Measurements from ENCODE around the gene KCNJ5. TPM values are rescaled to one million over a fixed set of nuclear protein-coding genes. Genes with fewer than 3 reads are reported as not detected.

Gene KCNJ5
- total and polyA plus RNA-seq, 2 experiments from 2014 or later: under 0.01 TPM; not detected in 1

DNA sequence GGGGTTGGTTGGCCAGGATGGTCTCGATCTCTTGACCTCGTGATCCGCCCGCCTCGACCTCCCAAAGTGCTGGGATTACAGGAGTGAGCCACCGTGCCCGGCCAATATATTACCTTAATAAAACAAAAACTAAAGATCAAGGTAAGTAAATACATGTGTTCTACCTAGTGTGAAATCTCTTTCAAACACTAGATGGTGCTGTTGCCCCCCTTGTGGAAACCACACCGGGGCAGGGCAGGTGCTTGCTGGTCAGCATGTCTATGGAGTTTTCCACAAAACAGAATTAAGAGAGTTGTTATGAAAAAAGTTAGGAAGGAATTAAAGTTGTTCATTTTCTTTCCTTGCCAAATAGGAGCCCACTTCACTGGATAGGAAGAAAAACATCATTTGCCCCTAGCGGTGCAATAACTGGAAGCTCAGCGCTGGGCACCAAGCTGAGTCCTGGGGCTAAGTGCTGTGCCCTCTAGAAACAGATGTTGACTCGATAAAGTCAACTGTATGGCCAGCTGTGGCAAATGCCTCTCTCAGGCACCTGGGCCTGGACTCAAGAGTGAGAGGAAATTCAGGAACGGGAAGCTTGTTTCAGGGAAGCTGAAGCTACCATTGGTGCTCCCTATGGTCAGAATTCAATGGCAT, 6.3 kb upstream of the KCNJ5 start:
- no peak overlapping the region for H3K9ac ChIP-seq
- WGBS, 2 experiments (ENCODE audit: low coverage in 1 of 2, low lambda C conversion rate in 2 of 2, missing lambda C conversion rate in 2 of 2): 22 to 23% methylated on average over 12 of the region's 12 CpGs
- no peak for TF ChIP-seq EZH2phosphoT487 (IDR thresholded peaks at IDR 0.05; ENCODE audit: insufficient read depth, low read depth)
- no peak for TF ChIP-seq EZH2 (IDR thresholded peaks at IDR 0.05; ENCODE audit: insufficient read depth, poor library complexity, severe bottlenecking)
- no peaks in the 10 kb centered on the region for H3K4me1 ChIP-seq (ENCODE audit: insufficient read depth)
- no peak overlapping the region for H3K4me3 ChIP-seq
- no peaks in the 10 kb centered on the region for H3K36me3 ChIP-seq (ENCODE audit: low read depth)
- peak; percentile 69 for DNase-seq
- no peaks in the 10 kb centered on the region for H3F3A ChIP-seq (ENCODE audit: insufficient read depth)
- H4K20me1 ChIP-seq (ENCODE audit: insufficient read depth): no peaks in the 10 kb centered on the region
- no peaks in the 10 kb centered on the region for H3K9me2 ChIP-seq (ENCODE audit: insufficient read depth)
- H3K27ac ChIP-seq: no peak overlapping the region
- H3K4me2 ChIP-seq (ENCODE audit: unreplicated experiment): no peak overlapping the region
- H3K27me3 ChIP-seq (replicated peaks; ENCODE audit: insufficient read depth): peaks cover 28% of the 10 kb centered on the region
- H3K79me2 ChIP-seq (ENCODE audit: insufficient read depth): no peaks in the 10 kb centered on the region
- H2AFZ ChIP-seq: no peak overlapping the region
- in situ Hi-C loops (cut with MboI): loop anchor here (5.0 kb wide), 2 partner anchors 67 to 447 kb away; no protein-coding TSS in a partner anchor
- H3K9me3 ChIP-seq (ENCODE audit: low read depth): no peaks in the 10 kb centered on the region

DNA sequence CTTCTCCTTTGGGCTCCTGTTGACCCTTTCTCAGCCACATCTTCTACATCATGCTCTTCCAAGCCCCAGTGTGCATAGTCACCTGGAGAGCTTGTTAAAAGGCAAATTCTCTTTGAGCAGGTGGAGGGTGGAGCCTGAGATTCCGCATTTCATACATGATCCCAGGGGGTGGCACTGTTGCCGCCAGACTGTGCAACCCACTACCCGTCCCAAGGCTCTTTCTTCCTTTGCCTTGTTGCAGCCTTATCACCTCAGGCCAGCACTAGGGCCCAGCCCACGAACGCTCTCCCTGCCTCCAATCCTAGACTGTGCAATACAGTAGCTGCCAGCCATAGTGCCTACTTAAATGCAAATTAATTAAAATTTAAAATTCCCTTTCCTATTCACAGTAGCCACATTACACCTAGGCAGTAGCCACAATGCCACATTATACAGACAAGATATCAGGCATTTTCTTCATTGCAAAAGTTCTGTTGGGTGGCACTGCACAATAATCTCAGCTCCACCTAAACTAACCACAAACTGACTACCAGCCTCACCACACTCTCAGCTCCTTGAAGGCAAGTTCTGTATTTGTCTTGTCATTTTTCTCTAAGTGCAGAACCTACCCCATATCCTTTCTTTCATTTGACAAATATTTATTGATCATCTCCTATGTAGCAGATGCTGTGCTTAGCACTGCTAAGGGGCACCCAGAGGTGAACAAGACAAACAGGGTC, 4.6 kb upstream of the KCNJ5 start:
- no peak overlapping the region for H3K4me2 ChIP-seq (ENCODE audit: unreplicated experiment)
- H3F3A ChIP-seq (ENCODE audit: insufficient read depth): no peaks in the 10 kb centered on the region
- 72 to 79% methylated on average over 5 of the region's 5 CpGs for WGBS, 2 experiments (ENCODE audit: low coverage in 1 of 2, low lambda C conversion rate in 2 of 2, missing lambda C conversion rate in 2 of 2)
- peaks cover 25% of the 10 kb centered on the region for H3K27me3 ChIP-seq (replicated peaks; ENCODE audit: insufficient read depth)
- H3K79me2 ChIP-seq (ENCODE audit: insufficient read depth): no peaks in the 10 kb centered on the region
- no peaks in the 10 kb centered on the region for H3K4me1 ChIP-seq (ENCODE audit: insufficient read depth)
- H3K9ac ChIP-seq: no peak overlapping the region
- no peaks in the 10 kb centered on the region for H3K9me2 ChIP-seq (ENCODE audit: insufficient read depth)
- TF ChIP-seq EZH2 (IDR thresholded peaks at IDR 0.05; ENCODE audit: insufficient read depth, poor library complexity, severe bottlenecking) (no peak), EZH2phosphoT487 (IDR thresholded peaks at IDR 0.05; ENCODE audit: insufficient read depth, low read depth) (no peak)
- no peak overlapping the region for H3K4me3 ChIP-seq
- no peaks in the 10 kb centered on the region for H4K20me1 ChIP-seq (ENCODE audit: insufficient read depth)
- DNase-seq: no peak
- no peak overlapping the region for H3K27ac ChIP-seq
- H3K36me3 ChIP-seq (ENCODE audit: low read depth): no peaks in the 10 kb centered on the region
- in situ Hi-C loops (cut with MboI): no loop called here
- H2AFZ ChIP-seq: no peak overlapping the region
- no peaks in the 10 kb centered on the region for H3K9me3 ChIP-seq (ENCODE audit: low read depth)

- no peak overlapping the region for H3K4me2 ChIP-seq (ENCODE audit: unreplicated experiment)
- no peak overlapping the region for H3K9ac ChIP-seq
- in situ Hi-C loops (cut with MboI): no loop called here
- H3K9me2 ChIP-seq (ENCODE audit: insufficient read depth): no peaks in the 10 kb centered on the region
- H4K20me1 ChIP-seq (ENCODE audit: insufficient read depth): no peaks in the 10 kb centered on the region
- H3K4me3 ChIP-seq: no peak overlapping the region
- WGBS, 2 experiments (ENCODE audit: low coverage in 1 of 2, low lambda C conversion rate in 2 of 2, missing lambda C conversion rate in 2 of 2): 82 to 85% methylated on average over 15 of the region's 15 CpGs
- TF ChIP-seq EZH2 (IDR thresholded peaks at IDR 0.05; ENCODE audit: insufficient read depth, poor library complexity, severe bottlenecking): no peak
- TF ChIP-seq EZH2phosphoT487 (IDR thresholded peaks at IDR 0.05; ENCODE audit: insufficient read depth, low read depth): no peak
- no peaks in the 10 kb centered on the region for H3K9me3 ChIP-seq (ENCODE audit: low read depth)
- H3K79me2 ChIP-seq (ENCODE audit: insufficient read depth): no peaks in the 10 kb centered on the region
- H3K36me3 ChIP-seq (ENCODE audit: low read depth): no peaks in the 10 kb centered on the region
- H3K4me1 ChIP-seq (ENCODE audit: insufficient read depth): no peaks in the 10 kb centered on the region
- H3K27ac ChIP-seq: no peak overlapping the region
- peaks cover 7% of the 10 kb centered on the region; the same call in 1 of the 2 replicates for H3K27me3 ChIP-seq (replicated peaks; ENCODE audit: insufficient read depth)
- no peaks in the 10 kb centered on the region for H3F3A ChIP-seq (ENCODE audit: insufficient read depth)
- no peak overlapping the region for H2AFZ ChIP-seq
- no peak for DNase-seq
Observed at GRCh38 chr11:128888034-128888985, 2.8 kb upstream of the KCNJ5 start.

DNA sequence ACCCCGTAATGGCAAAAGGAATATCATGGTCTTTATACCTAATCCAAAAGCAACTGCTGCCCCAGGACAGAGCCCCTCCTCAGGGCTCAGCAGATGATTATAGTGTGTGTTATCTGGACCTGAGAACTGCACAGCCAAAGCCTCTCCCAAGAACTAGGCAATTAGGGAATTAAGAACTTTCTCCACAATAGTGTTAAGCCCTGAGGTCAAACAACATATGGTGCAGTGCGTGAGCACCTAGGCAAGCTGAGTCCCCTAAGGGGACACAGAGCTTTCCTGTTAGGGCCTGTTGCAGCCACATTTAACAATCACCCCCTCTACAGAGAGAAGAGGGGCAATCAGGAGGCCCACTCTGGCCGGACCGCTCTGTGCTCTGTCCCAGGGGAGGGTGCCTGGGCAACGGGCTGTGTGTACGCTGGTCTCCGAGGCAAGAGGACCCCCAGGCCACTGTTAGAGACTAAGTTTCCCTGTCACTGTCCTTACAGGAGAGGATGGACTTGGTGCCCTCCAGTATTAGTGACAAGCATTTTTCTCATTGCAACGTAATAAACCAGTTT, 1.4 kb upstream of the KCNJ5 start:
- no peaks in the 10 kb centered on the region for H3F3A ChIP-seq (ENCODE audit: insufficient read depth)
- no peak overlapping the region for H3K4me3 ChIP-seq
- H3K9me3 ChIP-seq (ENCODE audit: low read depth): no peaks in the 10 kb centered on the region
- no peaks in the 10 kb centered on the region for H3K4me1 ChIP-seq (ENCODE audit: insufficient read depth)
- in situ Hi-C loops (cut with MboI): no loop called here
- DNase-seq: no peak
- WGBS, 2 experiments (ENCODE audit: low coverage in 1 of 2, low lambda C conversion rate in 2 of 2, missing lambda C conversion rate in 2 of 2): 82 to 85% methylated on average over 8 of the region's 8 CpGs
- H3K27me3 ChIP-seq (replicated peaks; ENCODE audit: insufficient read depth): peaks cover 7% of the 10 kb centered on the region; the same call in 1 of the 2 replicates
- H3K27ac ChIP-seq: no peak overlapping the region
- H3K9me2 ChIP-seq (ENCODE audit: insufficient read depth): no peaks in the 10 kb centered on the region
- no peak overlapping the region for H3K9ac ChIP-seq
- H2AFZ ChIP-seq: no peak overlapping the region
- no peak for TF ChIP-seq EZH2phosphoT487 (IDR thresholded peaks at IDR 0.05; ENCODE audit: insufficient read depth, low read depth)
- no peak for TF ChIP-seq EZH2 (IDR thresholded peaks at IDR 0.05; ENCODE audit: insufficient read depth, poor library complexity, severe bottlenecking)
- H3K4me2 ChIP-seq (ENCODE audit: unreplicated experiment): no peak overlapping the region
- H3K79me2 ChIP-seq (ENCODE audit: insufficient read depth): no peaks in the 10 kb centered on the region
- H4K20me1 ChIP-seq (ENCODE audit: insufficient read depth): no peaks in the 10 kb centered on the region
- no peaks in the 10 kb centered on the region for H3K36me3 ChIP-seq (ENCODE audit: low read depth)
